SJCRH30 (cell line): ENCODE results near the gene KIFAP3. TPM values are rescaled to one million over a fixed set of nuclear protein-coding genes. Genes with fewer than 3 reads are reported as not detected.
"Not testable (repeated sequence)": the region's sequence is repeated elsewhere in the genome, so short reads cannot be mapped to it uniquely, and the experiment has no call there.

Experiments
- DNase-seq, 2 experiments: peaks; one replicate each; pipeline ENCODE4 v3.0.0-alpha.2; 2015 to 2020
- H3K27ac ChIP-seq: fragments of 250-450 bp; sonication (Bioruptor Pico); 2 replicates; pipeline ENCODE4 v1.5.1; 2020; ENCODE audit warnings: mild to moderate bottlenecking, moderate library complexity
- H3K27me3 ChIP-seq: fragments of 250-450 bp; sonication (Bioruptor Pico); 2 replicates; pipeline ENCODE4 v1.5.1; 2020; ENCODE audit warnings: mild to moderate bottlenecking, moderate library complexity
- H3K36me3 ChIP-seq: fragments of 250-450 bp; sonication (Bioruptor Pico); 2 replicates; pipeline ENCODE4 v1.5.1; 2020; ENCODE audit warnings: mild to moderate bottlenecking, moderate library complexity
- H3K4me1 ChIP-seq: fragments of 250-450 bp; sonication (Bioruptor Pico); 2 replicates; pipeline ENCODE4 v1.5.1; 2020; ENCODE audit warnings: mild to moderate bottlenecking, moderate library complexity
- H3K4me3 ChIP-seq: fragments of 250-450 bp; sonication (Bioruptor Pico); 2 replicates; pipeline ENCODE4 v1.5.1; 2020; ENCODE audit warnings: mild to moderate bottlenecking, moderate library complexity
- H3K9me3 ChIP-seq: fragments of 250-450 bp; sonication (Bioruptor Pico); replicated peaks from 2 replicates; pipeline ENCODE4 v1.5.1; 2020; ENCODE audit warnings: mild to moderate bottlenecking, moderate library complexity
- total RNA-seq: library from RNA; depleted of rRNA; stranded (reverse); fragments of >200 nt; shearing (Covaris generic); gene quantifications from 2 replicates; pipeline ENCODE4 v1.2.3, GENCODE V29; 2014

Gene KIFAP3
- total RNA-seq, 1 experiment from 2014 or later: 10.0 TPM

DNA sequence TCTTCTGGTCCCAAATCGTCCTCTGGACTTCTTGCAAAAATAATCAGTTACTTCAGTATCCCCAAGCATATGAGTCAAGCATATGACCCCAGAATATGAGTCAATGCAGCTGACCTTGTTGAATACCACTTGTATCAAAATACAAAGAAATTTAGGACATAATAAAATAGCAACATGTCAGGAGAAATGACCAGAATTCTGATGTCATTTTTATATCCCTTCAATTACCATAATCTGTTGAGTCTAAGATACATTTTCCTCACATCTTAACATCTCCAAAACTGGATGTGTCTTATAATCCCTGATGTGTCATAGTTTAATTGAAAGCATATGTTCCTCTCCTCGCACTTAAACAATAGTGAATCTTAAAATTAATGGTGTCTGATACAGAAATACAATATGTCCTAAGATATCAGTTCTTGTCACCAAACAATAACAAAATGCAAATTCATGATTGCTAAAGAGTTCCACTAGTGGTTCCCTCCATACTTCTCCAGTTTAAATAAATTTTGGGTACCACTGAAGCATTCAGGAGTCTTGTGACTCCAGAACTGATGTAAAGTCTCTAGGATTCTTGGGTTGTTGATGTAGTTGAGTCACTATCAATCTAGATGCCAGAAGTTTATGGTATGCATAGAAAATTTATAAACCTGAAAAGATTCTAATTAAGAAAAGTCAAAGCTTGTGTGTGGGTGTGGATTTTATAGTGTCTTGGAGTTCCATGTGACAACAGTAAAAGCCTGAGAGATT, 41.8 kb downstream of the KIFAP3 start:
- no peak for DNase-seq

DNA sequence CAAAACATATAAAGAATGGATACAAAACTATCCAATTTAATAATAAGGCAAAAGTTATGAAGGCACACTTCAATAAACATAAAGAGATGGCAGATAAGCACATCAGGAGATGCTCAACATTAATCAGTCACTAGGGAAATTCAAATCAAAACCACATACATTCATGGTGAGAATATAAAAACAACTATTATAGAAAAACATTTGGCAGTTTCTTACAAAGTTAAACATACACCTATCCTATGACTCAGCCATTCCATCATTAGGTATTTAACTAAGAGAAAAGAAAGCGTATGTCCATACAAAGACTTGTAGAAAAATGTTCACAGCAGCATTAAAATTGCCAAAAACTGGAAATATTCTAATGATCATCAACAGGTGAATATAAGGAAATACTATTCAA, 44.3 kb downstream of the KIFAP3 start:
- H3K36me3 ChIP-seq: no peaks in the 10 kb centered on the region
- no peak overlapping the region for H3K4me3 ChIP-seq
- no peaks in the 10 kb centered on the region for H3K9me3 ChIP-seq
- no peaks in the 10 kb centered on the region for H3K27me3 ChIP-seq
- H3K4me1 ChIP-seq: no peaks in the 10 kb centered on the region
- DNase-seq: no peak
- no peak overlapping the region for H3K27ac ChIP-seq

More for the DNA sequence above, 41.8 kb downstream of the KIFAP3 start:
- Histone ChIP-seq H3K27me3 (no peaks in the 10 kb centered on the region), H3K4me1 (no peaks in the 10 kb centered on the region), H3K9me3 (no peaks in the 10 kb centered on the region), H3K4me3 (no peak overlapping the region), H3K27ac (no peak overlapping the region), H3K36me3 (no peaks in the 10 kb centered on the region)

DNA sequence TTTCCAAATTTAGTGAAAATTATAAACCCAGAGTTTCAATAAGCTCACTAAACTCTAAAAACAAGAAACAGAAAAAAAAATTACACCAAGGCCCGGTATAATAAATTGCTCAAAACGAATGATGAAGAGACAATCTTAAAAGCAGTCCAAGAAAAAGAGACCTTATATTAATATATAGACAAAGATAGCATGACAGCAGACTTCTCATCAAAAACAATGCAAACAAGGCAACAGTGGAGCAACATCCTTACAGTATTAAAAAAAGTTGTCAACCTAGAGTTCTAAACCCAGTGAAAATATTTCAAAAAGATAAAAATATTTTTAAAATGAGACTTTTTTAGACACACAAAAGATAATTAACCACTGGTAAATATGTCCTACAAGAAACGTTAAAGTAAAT, 46.7 kb downstream of the KIFAP3 start:
- no peaks in the 10 kb centered on the region for H3K27me3 ChIP-seq
- no peak overlapping the region for H3K4me3 ChIP-seq
- H3K36me3 ChIP-seq: no peaks in the 10 kb centered on the region

GRCh38 chr1:170020859-170021258, 53.6 kb downstream of the KIFAP3 start:
- no peak overlapping the region for H3K4me3 ChIP-seq
- no peaks in the 10 kb centered on the region for H3K27me3 ChIP-seq
- no peak overlapping the region for H3K27ac ChIP-seq
- no peaks in the 10 kb centered on the region for H3K4me1 ChIP-seq
- H3K36me3 ChIP-seq: no peaks in the 10 kb centered on the region
- no peak for DNase-seq
- H3K9me3 ChIP-seq: no peaks in the 10 kb centered on the region

More for the DNA sequence above, 46.7 kb downstream of the KIFAP3 start:
- no peaks in the 10 kb centered on the region for H3K9me3 ChIP-seq
- H3K4me1 ChIP-seq: no peaks in the 10 kb centered on the region
- H3K27ac ChIP-seq: no peak overlapping the region
- no peak for DNase-seq

GRCh38 chr1:170017478-170017877, 57.0 kb downstream of the KIFAP3 start:
- Histone ChIP-seq H3K36me3 (no peaks in the 10 kb centered on the region), H3K4me3 (no peak overlapping the region), H3K4me1 (no peaks in the 10 kb centered on the region), H3K27ac (no peak overlapping the region), H3K27me3 (no peaks in the 10 kb centered on the region), H3K9me3 (no peaks in the 10 kb centered on the region)
- no peak for DNase-seq

DNA sequence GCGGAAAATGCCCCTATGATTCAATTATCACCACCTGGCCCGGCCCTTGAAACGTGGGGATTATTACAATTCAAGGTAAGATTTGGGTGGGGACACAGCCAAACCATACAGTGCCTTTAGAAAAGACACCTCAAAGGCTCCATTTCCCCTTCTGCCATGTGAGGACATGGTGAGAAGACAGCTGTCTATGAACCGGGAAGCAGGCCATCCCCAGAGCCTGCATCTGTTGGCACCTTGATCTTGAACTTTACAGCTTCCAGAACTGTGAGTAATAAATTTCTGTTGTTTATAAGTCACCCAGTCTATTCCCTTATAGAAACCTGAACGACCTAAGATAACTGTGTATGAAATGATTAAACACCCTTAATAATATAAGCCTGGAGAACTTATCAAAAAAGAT, 61.6 kb downstream of the KIFAP3 start:
- H3K27ac ChIP-seq: no peak overlapping the region
- no peak for DNase-seq
- no peaks in the 10 kb centered on the region for H3K27me3 ChIP-seq
- H3K36me3 ChIP-seq: no peaks in the 10 kb centered on the region
- no peaks in the 10 kb centered on the region for H3K9me3 ChIP-seq
- no peak overlapping the region for H3K4me3 ChIP-seq
- H3K4me1 ChIP-seq: no peaks in the 10 kb centered on the region

DNA sequence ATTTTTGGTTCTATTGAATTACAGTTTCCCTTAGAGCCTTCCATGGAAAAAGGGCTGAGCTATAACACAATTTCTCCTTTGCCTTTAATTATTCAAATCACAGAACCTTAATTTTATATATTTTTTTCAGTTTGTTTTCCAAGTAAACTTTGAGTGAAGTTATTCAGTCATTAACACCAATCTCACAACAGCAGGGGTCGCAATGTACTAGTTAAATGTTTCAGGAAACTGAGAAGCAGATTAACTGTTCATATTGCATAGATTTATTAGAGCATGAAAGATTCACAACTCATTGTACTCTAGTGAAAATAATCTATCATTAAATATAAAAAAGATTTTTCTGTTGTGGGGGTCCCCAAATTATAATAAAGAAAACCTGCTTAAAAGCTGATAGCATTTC, 64.1 kb downstream of the KIFAP3 start:
- DNase-seq: peak in 1 of 2 experiments; percentile 12
- no peak overlapping the region for H3K27ac ChIP-seq
- H3K4me1 ChIP-seq: no peaks in the 10 kb centered on the region
- H3K36me3 ChIP-seq: no peaks in the 10 kb centered on the region
- no peaks in the 10 kb centered on the region for H3K9me3 ChIP-seq
- no peak overlapping the region for H3K4me3 ChIP-seq
- no peaks in the 10 kb centered on the region for H3K27me3 ChIP-seq

DNA sequence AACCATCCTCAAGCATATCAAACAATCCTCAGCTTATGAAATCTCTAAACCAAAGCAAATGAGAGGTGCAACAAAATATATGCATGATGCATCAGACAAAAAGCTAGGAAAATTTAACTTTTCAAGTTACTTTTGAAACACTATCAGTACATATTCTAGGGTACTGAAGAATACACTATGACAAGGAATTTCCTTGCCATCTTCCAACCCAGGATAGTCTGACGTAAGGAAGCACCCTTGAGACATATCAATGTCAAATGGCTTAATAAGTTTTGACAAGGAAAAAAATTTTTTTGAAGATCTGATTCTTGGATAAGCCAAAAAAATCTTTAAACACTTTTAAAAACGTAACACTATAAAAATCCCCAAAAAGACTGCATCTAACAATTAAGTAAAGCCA, 64.9 kb downstream of the KIFAP3 start:
- H3K27ac ChIP-seq: no peak overlapping the region
- no peaks in the 10 kb centered on the region for H3K4me1 ChIP-seq
- H3K9me3 ChIP-seq: no peaks in the 10 kb centered on the region
- H3K36me3 ChIP-seq: no peaks in the 10 kb centered on the region
- H3K27me3 ChIP-seq: no peaks in the 10 kb centered on the region
- no peak overlapping the region for H3K4me3 ChIP-seq
- DNase-seq: no peak

GRCh38 chr1:170008745-170009144, 65.8 kb downstream of the KIFAP3 start:
- not testable (repeated sequence) for DNase-seq, H3K27me3 ChIP-seq, H3K9me3 ChIP-seq, H3K27ac ChIP-seq, H3K4me3 ChIP-seq, H3K4me1 ChIP-seq, H3K36me3 ChIP-seq

GRCh38 chr1:170003270-170003835, 71.1 kb downstream of the KIFAP3 start:
- not testable (repeated sequence) for H3K36me3 ChIP-seq, H3K27me3 ChIP-seq, DNase-seq, H3K27ac ChIP-seq, H3K4me1 ChIP-seq, H3K9me3 ChIP-seq, H3K4me3 ChIP-seq

DNA sequence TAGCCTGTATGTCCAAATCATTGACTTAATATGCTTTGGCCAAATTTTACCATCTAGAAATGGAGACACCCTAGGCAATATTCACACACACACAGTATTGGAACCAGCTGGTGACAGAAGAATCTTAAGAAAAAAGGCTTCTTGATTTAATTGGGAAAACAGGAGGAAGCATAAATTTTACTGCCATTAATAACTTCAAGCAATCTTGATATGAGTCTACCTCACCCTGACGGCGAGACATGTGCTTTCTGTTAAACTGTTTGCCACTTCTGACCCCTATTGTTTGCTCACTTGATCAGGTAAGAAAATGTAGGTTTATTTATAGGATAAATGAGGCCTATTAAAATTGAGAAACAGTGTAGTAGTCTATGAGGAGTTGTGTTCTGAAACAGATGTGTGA, 73.2 kb downstream of the KIFAP3 start:
- DNase-seq: no peak
- no peaks in the 10 kb centered on the region for H3K36me3 ChIP-seq
- H3K4me3 ChIP-seq: no peak overlapping the region
- H3K27ac ChIP-seq: no peak overlapping the region
- H3K9me3 ChIP-seq: no peaks in the 10 kb centered on the region
- H3K4me1 ChIP-seq: no peaks in the 10 kb centered on the region
- no peaks in the 10 kb centered on the region for H3K27me3 ChIP-seq

GRCh38 chr1:169999761-170000160, 74.7 kb downstream of the KIFAP3 start:
- Histone ChIP-seq H3K36me3 (no peaks in the 10 kb centered on the region), H3K4me3 (no peak overlapping the region), H3K4me1 (no peaks in the 10 kb centered on the region), H3K9me3 (no peaks in the 10 kb centered on the region), H3K27me3 (no peaks in the 10 kb centered on the region), H3K27ac (no peak overlapping the region)
- DNase-seq: no peak

GRCh38 chr1:169999331-169999741, 75.2 kb downstream of the KIFAP3 start:
- Histone ChIP-seq H3K9me3 (no peaks in the 10 kb centered on the region), H3K4me3 (no peak overlapping the region), H3K27me3 (no peaks in the 10 kb centered on the region), H3K36me3 (no peaks in the 10 kb centered on the region), H3K27ac (no peak overlapping the region), H3K4me1 (no peaks in the 10 kb centered on the region)
- no peak for DNase-seq

DNA sequence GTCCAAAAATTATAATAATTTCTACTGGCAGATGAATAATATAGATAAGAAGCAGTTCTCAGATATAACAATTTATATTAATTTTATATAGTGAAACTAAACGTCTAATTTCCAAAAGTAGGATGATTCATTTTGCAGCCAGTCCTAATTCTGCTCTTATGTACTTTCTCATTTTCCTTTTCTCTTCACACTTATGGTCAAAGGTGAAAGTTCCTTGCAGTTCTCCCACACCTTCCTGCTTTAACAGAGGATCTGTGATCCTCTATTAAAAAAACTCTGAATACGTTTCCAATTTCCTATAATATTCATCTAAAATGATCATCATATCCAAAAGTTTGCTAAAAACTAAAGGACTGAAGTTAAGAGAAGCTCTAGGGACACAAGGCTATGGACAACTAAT, 78.5 kb downstream of the KIFAP3 start:
- Histone ChIP-seq H3K4me1 (no peaks in the 10 kb centered on the region), H3K9me3 (no peaks in the 10 kb centered on the region), H3K27ac (no peak overlapping the region), H3K4me3 (no peak overlapping the region), H3K27me3 (no peaks in the 10 kb centered on the region), H3K36me3 (no peaks in the 10 kb centered on the region)
- no peak for DNase-seq

DNA sequence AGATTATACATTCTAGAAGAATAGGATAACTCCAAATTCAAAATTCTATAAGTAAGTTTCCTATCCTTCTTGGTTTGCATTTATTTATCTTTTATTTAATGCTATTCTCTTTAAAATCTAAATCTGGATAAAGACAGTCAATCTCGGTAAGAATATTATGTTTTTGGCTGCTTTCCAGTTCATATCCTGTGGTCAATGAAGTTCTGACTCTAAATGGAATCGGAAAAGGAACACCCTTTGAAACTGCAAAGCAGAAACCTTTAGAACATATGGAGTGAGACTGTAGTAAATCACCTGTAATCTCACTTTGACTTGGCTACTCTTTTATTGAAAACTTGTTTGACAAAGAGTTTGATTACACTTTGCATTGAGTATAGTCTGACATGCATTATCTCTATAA, 85.2 kb downstream of the KIFAP3 start:
- no peaks in the 10 kb centered on the region for H3K4me1 ChIP-seq
- H3K4me3 ChIP-seq: no peak overlapping the region
- no peak overlapping the region for H3K27ac ChIP-seq
- H3K36me3 ChIP-seq: no peaks in the 10 kb centered on the region; the same call in 1 of the 2 replicates
- no peak for DNase-seq
- H3K27me3 ChIP-seq: no peaks in the 10 kb centered on the region
- H3K9me3 ChIP-seq: no peaks in the 10 kb centered on the region

DNA sequence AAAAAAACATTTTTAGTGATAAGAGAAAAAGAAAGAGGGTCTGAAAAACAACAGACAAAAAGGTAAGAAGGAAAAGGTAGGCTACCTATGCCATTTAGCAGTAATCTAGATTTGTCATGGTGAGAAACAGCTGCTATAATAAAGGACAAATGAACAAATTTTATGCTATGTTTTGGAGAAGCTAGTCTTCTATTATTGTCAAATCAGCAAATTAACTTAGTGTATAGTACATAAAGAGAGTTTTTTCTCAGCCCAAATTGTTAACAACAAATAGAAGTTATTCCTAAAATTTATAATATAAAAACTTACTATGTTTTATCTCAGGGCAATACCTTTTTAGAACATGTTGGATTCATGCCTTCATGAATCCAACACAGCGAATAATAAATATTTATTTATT, 88.7 kb downstream of the KIFAP3 start:
- H3K27me3 ChIP-seq: no peaks in the 10 kb centered on the region
- no peaks in the 10 kb centered on the region for H3K4me1 ChIP-seq
- H3K27ac ChIP-seq: no peak overlapping the region
- no peak overlapping the region for H3K4me3 ChIP-seq
- no peaks in the 10 kb centered on the region for H3K9me3 ChIP-seq
- no peaks in the 10 kb centered on the region; the same call in 1 of the 2 replicates for H3K36me3 ChIP-seq
- DNase-seq: no peak
